HFF-Myc (cell line): ENCODE measurements around the gene TFEB.

Experiments
- DNase-seq: peaks from one replicate; pipeline ENCODE4 v3.0.0-alpha.2; 2011; ENCODE audit warnings: low read depth; ENCODE audit errors: extremely low read depth
- H3K4me3 ChIP-seq: replicated peaks from 2 replicates; pipeline ENCODE4 v1.5.1; 2011; ENCODE audit warnings: low read depth, mild to moderate bottlenecking, control low read depth, low read length
- CTCF ChIP-seq: IDR thresholded peaks from 2 replicates; pipeline ENCODE4 v1.5.1; 2012; ENCODE audit warnings: mild to moderate bottlenecking, low read depth, low read length, control low read depth; ENCODE audit errors: missing control alignments

TFEB gene

GRCh38 chr6:41712651-41713103 lies 22.7 kb downstream of the TFEB start:
- no peak for DNase-seq
- H3K4me3 ChIP-seq = no peak overlapping the region
- TF ChIP-seq CTCF = no peak

GRCh38 chr6:41711323-41712038 lies 23.9 kb downstream of the TFEB start:
- no peak overlapping the region for H3K4me3 ChIP-seq
- DNase-seq = no peak
- TF ChIP-seq CTCF = no peak

- no peak for DNase-seq
- TF ChIP-seq CTCF = no peak
- no peak overlapping the region for H3K4me3 ChIP-seq
Measured at GRCh38 chr6:41709375-41709774, 26.0 kb downstream of the TFEB start.

- H3K4me3 ChIP-seq = no peak overlapping the region
- TF ChIP-seq CTCF = no peak
- DNase-seq = no peak
Measured at GRCh38 chr6:41708856-41709255, 26.6 kb downstream of the TFEB start.

GRCh38 chr6:41707565-41708200 lies 27.7 kb downstream of the TFEB start:
- DNase-seq = no peak
- no peak overlapping the region for H3K4me3 ChIP-seq
- TF ChIP-seq CTCF = no peak

GRCh38 chr6:41706876-41707564 lies 28.4 kb downstream of the TFEB start:
- no peak for DNase-seq
- H3K4me3 ChIP-seq = no peak overlapping the region
- no peak for TF ChIP-seq CTCF
